MCF 10A (cell line): ENCODE measurements around the gene CTSA. TPM values are rescaled to one million over a fixed set of nuclear protein-coding genes. Genes with fewer than 3 reads are reported as not detected.

Experiments
- BruUV-seq: library from RNA; stranded (reverse); fragments of 400-500 nt; replicated peaks from 2 replicates; lab custom pipeline; 2021; lab: Mats Ljungman, UMichigan
- CTCF ChIA-PET: fragments of 300-600 bp; sonication (Branson Sonifier 250); formaldehyde crosslinking; extraction: SDS; loops from one replicate; lab custom pipeline; 2021; ENCODE audit warnings: antibody characterized with exemption, inconsistent platforms; lab: Yijun Ruan, JAX
- POLR2A ChIA-PET: fragments of 300-600, 350-650 bp; sonication (Branson Sonifier 250); formaldehyde crosslinking; extraction: SDS; loops from one replicate; lab custom pipeline; 2020; ENCODE audit warnings: antibody characterized with exemption, inconsistent platforms; lab: Yijun Ruan, JAX
- DNase-seq: peaks from one replicate; pipeline ENCODE4 v3.0.0-alpha.2; 2018; ENCODE audit not compliant: unreplicated experiment
- H3K27ac Mint-ChIP-seq: one replicate; pipeline ENCODE4 v1.8.0; 2022; ENCODE audit warnings: mild to moderate bottlenecking, low read depth, mixed read lengths; ENCODE audit not compliant: unreplicated experiment
- H3K27me3 Mint-ChIP-seq: one replicate; pipeline ENCODE4 v1.8.0; 2022; ENCODE audit warnings: mixed read lengths; ENCODE audit not compliant: insufficient read depth, unreplicated experiment
- H3K36me3 Mint-ChIP-seq: one replicate; pipeline ENCODE4 v1.8.0; 2022; ENCODE audit warnings: mild to moderate bottlenecking, moderate library complexity, mixed read lengths; ENCODE audit not compliant: insufficient read depth, unreplicated experiment
- H3K4me1 Mint-ChIP-seq: one replicate; pipeline ENCODE4 v1.8.0; 2022; ENCODE audit warnings: mixed read lengths; ENCODE audit not compliant: insufficient read depth, unreplicated experiment
- H3K4me3 Mint-ChIP-seq: one replicate; pipeline ENCODE4 v1.8.0; 2022; ENCODE audit warnings: mild to moderate bottlenecking, moderate library complexity, mixed read lengths; ENCODE audit not compliant: unreplicated experiment
- H3K9me3 Mint-ChIP-seq: one replicate; pipeline ENCODE4 v1.8.0; 2022; ENCODE audit warnings: mixed read lengths; ENCODE audit not compliant: unreplicated experiment
- CTCF ChIP-seq: fragments of 200-600 bp; IDR thresholded peaks from one replicate; pipeline ENCODE4 v1.8.0; 2022; ENCODE audit warnings: antibody characterized with exemption, mild to moderate bottlenecking; ENCODE audit not compliant: unreplicated experiment
- intact Hi-C: fragments of 100-400 bp; cut with micrococcal nuclease; formaldehyde crosslinking; loops from 2 replicates; pipeline ENCODE4 v1.14.1; 2022
- total RNA-seq: library from RNA; stranded (reverse); gene quantifications from 2 replicates; pipeline ENCODE4 v1.2.3, GENCODE V29; 2022

Gene CTSA
- total RNA-seq, 1 experiment from 2014 or later, result 25.3 TPM

GRCh38 chr20:45863543-45864470, 27.3 kb upstream of the CTSA start:
- no peak overlapping the region for H3K4me3 Mint-ChIP-seq
- no peaks in the 10 kb centered on the region for H3K36me3 Mint-ChIP-seq
- intact Hi-C loops, result no loop called here
- no peaks in the 10 kb centered on the region for H3K27me3 Mint-ChIP-seq
- POLR2A ChIA-PET, result interaction anchor here (0.8 to 6.5 kb wide), 5 partner anchors 14 to 71 kb away, joined by 3 to 27 read pairs (median 4); partner anchors contain the start of genes PCIF1 and ZSWIM1
- H3K4me1 Mint-ChIP-seq, result peaks cover 22% of the 10 kb centered on the region
- H3K9me3 Mint-ChIP-seq, result no peaks in the 10 kb centered on the region
- H3K27ac Mint-ChIP-seq, result no peak overlapping the region
- no peak for DNase-seq
- CTCF ChIA-PET, result interaction anchor here (0.5 to 1.3 kb wide), 4 partner anchors 17 to 555 kb away, joined by 3 to 5 read pairs (median 3); no protein-coding TSS in a partner anchor
- TF ChIP-seq CTCF, result no peak
- no TSS peak for BruUV-seq

- Mint-ChIP-seq H3K27ac (no peak overlapping the region), H3K27me3 (no peaks in the 10 kb centered on the region), H3K4me1 (peaks cover 7% of the 10 kb centered on the region), H3K9me3 (no peaks in the 10 kb centered on the region), H3K4me3 (no peak overlapping the region), H3K36me3 (no peaks in the 10 kb centered on the region)
- POLR2A ChIA-PET, result interaction anchor here (0.6 to 6.5 kb wide), 6 partner anchors 10 to 68 kb away, joined by 3 to 27 read pairs (median 5); partner anchors contain the start of genes ACOT8, PCIF1, ZSWIM1 and ZSWIM3
- BruUV-seq, result no TSS peak
- DNase-seq, result no peak
- TF ChIP-seq CTCF, result no peak
- intact Hi-C loops, result no loop called here
- CTCF ChIA-PET, result interaction anchor here (0.6 to 0.9 kb wide), 4 partner anchors 14 to 238 kb away, joined by 3 to 5 read pairs (median 4); no protein-coding TSS in a partner anchor
Observed at GRCh38 chr20:45866454-45866853, 24.7 kb upstream of the CTSA start.

- H3K9me3 Mint-ChIP-seq, result no peaks in the 10 kb centered on the region
- ChIA-PET POLR2A (interaction anchor here (0.6 to 6.5 kb wide), 9 partner anchors 9 to 75 kb away, joined by 3 to 27 read pairs (median 5); partner anchors contain the start of genes ACOT8, DNTTIP1, PCIF1 and ZSWIM1), CTCF (interaction anchor here (0.6 to 0.7 kb wide), 5 partner anchors 14 to 238 kb away, joined by 3 to 4 read pairs (median 3); partner anchors contain the start of genes WFDC10A and ZSWIM1)
- no peak overlapping the region for H3K27ac Mint-ChIP-seq
- DNase-seq, result no peak
- intact Hi-C loops, result no loop called here
- H3K27me3 Mint-ChIP-seq, result no peaks in the 10 kb centered on the region
- peaks cover 6% of the 10 kb centered on the region for H3K4me1 Mint-ChIP-seq
- peaks cover 3% of the 10 kb centered on the region for H3K36me3 Mint-ChIP-seq
- H3K4me3 Mint-ChIP-seq, result no peak overlapping the region
- TF ChIP-seq CTCF, result no peak
- BruUV-seq, result no TSS peak
Observed at GRCh38 chr20:45867136-45867818, 23.9 kb upstream of the CTSA start.
